Measurements from ENCODE around the gene PTPRG.
"Not testable (repeated sequence)": the region's sequence is repeated elsewhere in the genome, so short reads cannot be mapped to it uniquely, and the experiment has no call there.

The PTPRG gene

GRCh38 chr3:61538486-61538885, 22.9 kb upstream of the PTPRG start:
- DNase-seq (ENCODE audit: extremely low read depth, low read depth) = no peak
- TF ChIP-seq CTCF (IDR thresholded peaks at IDR 0.05; ENCODE audit: low read depth, low read length, missing control alignments) = no peak
- H3K4me3 ChIP-seq (replicated peaks; ENCODE audit: low read depth, low read length) = no peak overlapping the region

- H3K4me3 ChIP-seq (replicated peaks; ENCODE audit: low read depth, low read length) = no peak overlapping the region
- DNase-seq (ENCODE audit: extremely low read depth, low read depth) = no peak
- TF ChIP-seq CTCF (IDR thresholded peaks at IDR 0.05; ENCODE audit: low read depth, low read length, missing control alignments) = no peak
Measured at GRCh38 chr3:61541694-61542093, 19.7 kb upstream of the PTPRG start.

GRCh38 chr3:61545716-61546115, 15.7 kb upstream of the PTPRG start:
- DNase-seq (ENCODE audit: extremely low read depth, low read depth) = no peak
- no peak overlapping the region for H3K4me3 ChIP-seq (replicated peaks; ENCODE audit: low read depth, low read length)
- no peak for TF ChIP-seq CTCF (IDR thresholded peaks at IDR 0.05; ENCODE audit: low read depth, low read length, missing control alignments)

GRCh38 chr3:61547625-61548024, 13.7 kb upstream of the PTPRG start:
- TF ChIP-seq CTCF (IDR thresholded peaks at IDR 0.05; ENCODE audit: low read depth, low read length, missing control alignments) = no peak
- DNase-seq (ENCODE audit: extremely low read depth, low read depth) = no peak
- no peak overlapping the region for H3K4me3 ChIP-seq (replicated peaks; ENCODE audit: low read depth, low read length)

GRCh38 chr3:61552704-61553103, 8.7 kb upstream of the PTPRG start:
- not testable (repeated sequence) for DNase-seq (ENCODE audit: extremely low read depth, low read depth); H3K4me3 ChIP-seq (replicated peaks; ENCODE audit: low read depth, low read length)

GRCh38 chr3:61559136-61559731, 2.1 kb upstream of the PTPRG start:
- DNase-seq (ENCODE audit: extremely low read depth, low read depth) = no peak
- TF ChIP-seq CTCF (IDR thresholded peaks at IDR 0.05; ENCODE audit: low read depth, low read length, missing control alignments) = peak; percentile 15
- no peak overlapping the region for H3K4me3 ChIP-seq (replicated peaks; ENCODE audit: low read depth, low read length)

GRCh38 chr3:61560517-61561373, 626 bp upstream of the PTPRG start:
- TF ChIP-seq CTCF (IDR thresholded peaks at IDR 0.05; ENCODE audit: low read depth, low read length, missing control alignments) = no peak
- peak; percentile 29 for DNase-seq (ENCODE audit: extremely low read depth, low read depth)
- H3K4me3 ChIP-seq (replicated peaks; ENCODE audit: low read depth, low read length) = peak overlapping the region; percentile 91
